HG02970 (cell line): Measurements from ENCODE around the gene PKM.

Experiments used
- ATAC-seq: cut with Tn5 transposase; IDR thresholded peaks from one replicate; pipeline ENCODE4 v1.9.1; 2021; ENCODE audit warnings: mild to moderate bottlenecking, moderate library complexity, moderate number of reproducible peaks; ENCODE audit not compliant: unreplicated experiment, low FRiP score

The PKM gene

GRCh38 chr15:72236381-72237003, 5.5 kb upstream of the PKM start:
- no peak for ATAC-seq

- no peak for ATAC-seq
These were observed 4.3 kb upstream of the PKM start for GRCh38 chr15:72235298-72235697.

- ATAC-seq, result no peak
These were observed 2.8 kb upstream of the PKM start for GRCh38 chr15:72233769-72234168.

- peak; percentile 0 for ATAC-seq
These were observed 966 bp upstream of the PKM start for GRCh38 chr15:72231833-72232478.

DNA sequence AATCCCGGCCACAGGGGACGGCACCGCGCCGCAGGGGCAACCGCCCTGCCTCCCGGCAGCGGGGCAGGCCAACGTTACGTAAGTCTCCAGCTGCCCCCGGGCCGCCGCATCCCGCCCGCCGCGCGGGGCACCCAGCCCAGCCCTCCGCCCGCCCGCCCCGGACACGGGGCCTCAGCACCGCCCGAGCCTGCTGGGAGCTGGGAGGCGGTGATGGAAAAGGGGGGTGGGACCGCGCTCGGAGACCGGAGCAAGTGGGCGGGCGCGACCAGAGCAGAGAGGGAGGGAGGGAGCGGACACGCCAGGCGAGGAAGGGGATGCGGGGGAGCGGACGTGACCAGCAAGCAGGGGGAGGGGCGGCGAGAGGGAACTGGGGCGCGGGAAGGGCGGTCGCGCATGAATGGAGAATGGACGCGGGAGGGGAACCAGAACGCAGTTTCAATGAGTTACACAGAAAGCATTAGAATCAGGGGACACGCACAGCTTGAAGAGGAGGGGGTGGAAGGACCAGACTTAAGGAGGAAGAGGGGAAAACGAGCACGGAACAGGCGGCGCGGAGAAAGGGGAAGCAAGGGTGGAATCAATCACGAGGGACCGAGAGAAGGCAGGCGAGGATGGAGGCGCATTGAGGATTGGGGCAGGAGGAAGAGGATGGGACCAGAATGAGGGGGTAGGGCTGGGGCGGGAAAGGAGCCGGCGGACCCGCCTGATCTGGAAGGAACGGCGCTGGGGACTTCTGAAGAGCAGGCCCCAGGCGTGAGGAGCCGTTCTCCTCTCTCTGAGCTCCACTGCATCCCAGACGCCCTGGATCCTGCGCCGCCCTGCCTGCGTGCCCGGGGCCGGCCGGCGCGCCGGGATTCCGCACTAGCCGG, 559 bp downstream of the PKM start:
- ATAC-seq, result no peak

DNA sequence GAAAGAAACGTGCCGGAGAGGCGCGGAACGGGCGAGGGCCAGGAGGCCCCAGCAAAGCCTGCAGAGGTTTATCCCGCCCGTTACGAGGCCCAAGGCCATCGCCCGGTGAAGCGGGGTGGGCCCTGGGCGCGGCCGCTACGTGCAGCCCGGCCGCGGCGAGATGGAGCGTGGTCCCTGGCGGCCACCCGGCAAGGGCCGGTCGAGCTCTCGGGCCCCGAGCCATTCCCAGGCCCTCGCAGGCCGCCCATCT, 1.1 kb downstream of the PKM start:
- no peak for ATAC-seq

- ATAC-seq, result no peak
These were observed 1.7 kb downstream of the PKM start for GRCh38 chr15:72229076-72229946.

- ATAC-seq, result no peak
These were observed 3.3 kb downstream of the PKM start for GRCh38 chr15:72227720-72228119.

- ATAC-seq, result no peak
These were observed 3.8 kb downstream of the PKM start for GRCh38 chr15:72227192-72227586.

DNA sequence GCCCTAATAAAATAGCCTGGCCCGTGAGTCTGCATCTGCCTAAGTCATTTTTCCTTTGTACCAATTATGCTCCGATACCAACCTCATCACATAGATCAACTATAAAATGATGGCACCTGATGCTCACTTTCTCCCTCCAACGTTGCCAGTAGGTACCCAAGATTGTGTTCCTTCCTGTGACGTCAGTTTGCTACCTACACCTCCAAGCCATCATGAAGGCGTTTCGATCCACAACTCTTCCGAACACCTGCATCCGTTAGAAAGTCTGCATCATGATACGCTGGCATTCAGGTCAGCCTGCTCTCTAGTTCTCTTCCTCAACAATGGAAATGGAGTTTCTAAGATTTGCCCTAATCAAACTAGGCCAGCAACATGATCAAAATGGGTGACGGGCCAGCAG, 7.7 kb downstream of the PKM start:
- ATAC-seq, result no peak

- ATAC-seq, result no peak
These were observed 8.6 kb downstream of the PKM start for GRCh38 chr15:72222393-72222792.

DNA sequence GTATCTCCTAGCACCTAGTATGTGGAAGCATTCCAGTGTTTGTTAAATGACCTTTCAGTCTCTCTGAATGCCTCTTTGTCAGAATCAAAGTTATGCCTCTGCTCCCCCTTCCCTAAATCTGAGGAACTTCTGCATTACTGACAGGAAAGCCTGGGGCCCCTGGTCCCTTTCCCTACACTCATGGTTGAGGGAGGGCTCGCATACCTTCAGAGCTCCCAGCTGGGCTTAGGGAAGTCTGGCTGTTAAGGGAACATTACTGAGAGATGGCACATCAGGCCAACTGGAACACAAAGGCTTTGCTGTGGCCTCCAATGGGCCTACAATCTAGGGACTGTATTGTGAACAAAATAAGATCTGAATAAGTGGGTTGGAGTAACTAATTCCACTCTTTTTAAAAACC, 10.3 kb downstream of the PKM start:
- no peak for ATAC-seq

DNA sequence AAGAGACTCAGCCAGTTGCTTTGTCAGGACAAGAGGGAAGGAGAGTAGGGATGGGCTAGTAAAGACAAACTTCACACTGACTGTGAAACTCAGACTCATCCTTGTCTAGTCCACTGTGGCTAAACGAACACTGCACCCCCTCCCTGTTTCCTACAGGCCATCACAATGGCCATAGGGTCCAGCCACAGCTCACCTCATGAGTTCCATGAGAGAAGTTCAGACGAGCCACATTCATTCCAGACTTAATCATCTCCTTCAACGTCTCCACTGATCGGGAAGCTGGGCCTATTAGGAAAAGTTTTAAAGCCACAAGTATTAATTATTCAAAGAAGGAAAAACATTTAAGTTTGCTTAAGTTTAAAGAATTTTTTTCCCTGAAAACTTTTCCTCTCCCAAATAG, 13.8 kb downstream of the PKM start:
- no peak for ATAC-seq

- no peak for ATAC-seq
These were observed 14.9 kb downstream of the PKM start for GRCh38 chr15:72216079-72216478.

GRCh38 chr15:72207558-72208085, 23.4 kb downstream of the PKM start:
- no peak for ATAC-seq

- ATAC-seq, result no peak
These were observed 24.4 kb downstream of the PKM start for GRCh38 chr15:72206677-72207000.

DNA sequence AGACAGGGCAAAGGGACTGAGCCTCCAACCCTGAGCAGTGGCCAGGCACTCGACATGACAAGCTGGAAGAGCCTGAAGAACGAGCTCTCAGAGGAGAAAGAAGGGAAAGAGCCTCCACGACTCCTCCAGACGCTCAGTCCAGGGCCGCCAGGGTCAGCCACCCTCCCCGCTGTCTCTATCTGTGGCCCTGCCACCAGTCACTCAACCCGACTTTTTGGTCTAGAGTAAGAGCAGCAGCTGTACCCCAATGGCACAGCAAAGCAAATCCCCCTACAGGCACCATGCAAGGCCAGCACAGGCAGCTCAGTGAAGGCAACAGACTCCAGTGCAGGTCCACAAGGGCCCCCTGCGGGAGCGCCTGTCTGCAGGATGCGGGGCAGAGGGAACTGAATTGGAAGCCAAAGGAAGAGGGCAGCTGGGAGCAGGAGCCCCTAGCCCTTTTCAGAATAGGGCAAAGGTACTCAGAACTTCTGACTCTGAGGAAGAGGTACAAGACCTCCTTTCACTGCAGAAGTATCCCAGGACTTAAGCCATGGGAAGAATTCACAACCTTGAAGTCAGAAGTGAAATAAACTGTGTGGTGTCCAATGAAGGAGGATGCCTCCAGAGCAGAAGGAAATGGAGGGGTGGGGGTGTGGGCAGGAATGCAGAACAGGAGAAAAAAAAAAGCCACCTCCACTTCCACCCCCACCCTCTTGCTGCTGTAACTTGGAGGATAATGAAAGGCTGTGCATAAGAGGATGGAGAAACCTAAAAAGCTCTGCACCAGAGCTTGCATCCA, 24.9 kb downstream of the PKM start:
- no peak for ATAC-seq

DNA sequence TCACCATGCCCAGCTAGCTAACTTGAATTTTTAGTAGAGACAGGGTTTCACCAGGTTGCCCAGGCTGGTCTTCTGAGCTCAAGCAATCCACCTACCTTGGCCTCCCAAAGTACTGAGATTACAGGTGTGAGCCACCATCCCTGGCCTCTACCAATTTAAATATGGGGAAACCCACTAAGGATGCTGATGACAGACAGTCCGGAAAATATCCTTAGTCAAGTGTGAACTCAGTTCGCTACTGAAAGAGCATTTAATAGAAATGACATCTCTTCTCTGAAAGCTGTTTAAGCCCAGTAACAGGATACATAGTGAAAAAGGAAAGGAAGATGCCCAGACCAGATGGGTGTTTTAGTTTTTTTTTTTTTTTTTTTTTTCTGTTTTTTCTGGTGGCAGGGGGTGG, 25.7 kb downstream of the PKM start:
- ATAC-seq, result no peak

DNA sequence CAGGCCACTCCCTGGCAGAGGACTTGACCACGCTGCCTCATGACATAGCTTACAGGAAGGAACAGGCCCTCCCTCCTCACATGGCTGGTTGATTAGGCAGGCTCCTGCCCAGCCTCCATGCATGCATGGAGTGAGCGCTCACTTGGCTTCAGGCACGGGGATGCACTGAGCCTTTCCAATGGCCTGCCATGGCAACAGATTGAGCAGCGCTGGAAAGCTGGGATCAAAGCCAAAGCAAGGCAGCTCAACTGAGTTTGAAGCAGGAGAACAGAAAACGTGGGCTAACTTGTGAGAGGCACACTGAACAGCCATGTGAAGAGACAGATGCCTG, 27.5 kb downstream of the PKM start:
- ATAC-seq, result no peak

DNA sequence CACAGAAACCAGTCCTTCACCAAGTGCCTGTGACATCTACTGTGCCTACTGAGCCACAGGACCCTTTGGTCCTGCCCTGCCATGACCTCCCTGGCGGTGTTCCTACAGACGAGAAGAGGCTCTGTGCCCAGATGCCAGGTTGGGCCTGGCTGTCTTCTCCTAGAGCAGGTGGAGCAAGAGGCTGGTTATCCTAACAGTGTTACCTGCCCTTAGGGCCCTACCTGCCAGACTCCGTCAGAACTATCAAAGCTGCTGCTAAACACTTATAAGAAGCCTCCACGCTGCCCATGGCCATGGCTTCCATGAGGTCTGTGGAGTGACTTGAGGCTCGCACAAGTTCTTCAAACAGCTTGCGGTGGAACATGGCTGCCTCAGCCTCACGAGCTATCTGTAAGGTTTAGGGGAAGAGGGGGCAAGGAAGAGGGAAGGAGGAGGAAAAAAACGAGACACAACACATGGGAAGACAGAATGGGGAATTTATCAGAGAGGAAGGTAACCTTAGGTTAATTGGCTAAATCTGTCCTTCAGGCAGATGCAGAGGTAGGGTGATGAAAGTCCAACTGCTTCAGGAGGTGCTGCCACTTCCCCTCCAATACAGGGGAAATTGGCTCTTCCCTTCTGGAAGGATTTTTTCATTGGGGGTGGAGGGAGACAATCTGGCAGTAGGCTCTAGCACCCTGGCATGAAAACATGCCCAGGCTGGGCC, 28.0 kb downstream of the PKM start:
- no peak for ATAC-seq
